Suprapubic skin (tissue), 4 donors: Measurements from ENCODE around the gene METTL25.

Experiments
- EP300 ChIP-seq: sonication (generic); formaldehyde crosslinking; IDR thresholded peaks from one replicate; pipeline ENCODE4 v1.6.1; 2017; ENCODE audit warnings: antibody characterized with exemption
- POLR2A ChIP-seq, 2 donors: fragments of 450-650 bp; IDR thresholded peaks; one replicate each; pipeline ENCODE4 v1.6.1; 2017; ENCODE audit warnings: antibody characterized with exemption in 2 of 2, mild to moderate bottlenecking in 2 of 2, moderate library complexity in 2 of 2
- POLR2AphosphoS5 ChIP-seq, 3 donors: sonication (generic); formaldehyde crosslinking; IDR thresholded peaks; one replicate each; pipeline ENCODE4 v1.6.1; 2017; ENCODE audit warnings: antibody characterized with exemption in 3 of 3
- TF ChIP-seq, protein P1 (sequence below), 2 donors: fragments of 200-600 bp in 1 of 2; fragments of 450-650 bp in 1 of 2; sonication (generic) in 1 of 2; IDR thresholded peaks; one replicate each; pipeline ENCODE4 v1.5.1; 2016 to 2019; ENCODE audit warnings: antibody characterized with exemption in 2 of 2, mild to moderate bottlenecking in 1 of 2, moderate library complexity in 1 of 2

DNA sequence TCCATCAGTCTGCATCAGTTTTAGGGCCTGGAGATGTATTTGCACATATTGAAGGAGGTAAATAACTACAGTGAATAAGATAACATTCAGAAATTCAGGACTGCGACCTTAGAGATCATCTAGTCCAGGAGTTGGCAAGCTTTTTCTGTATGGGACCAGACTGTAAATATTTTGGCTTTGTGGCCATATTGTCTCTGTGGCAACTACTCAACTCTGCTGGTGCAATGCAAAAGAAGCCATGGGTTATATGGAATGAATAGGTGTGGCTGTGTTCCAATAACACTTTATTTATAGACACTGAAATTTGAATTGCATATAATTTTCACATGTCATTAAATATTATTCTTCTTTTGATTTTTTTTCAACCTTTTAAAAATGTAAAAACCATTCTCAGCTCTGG is 156.6 kb downstream of the METTL25 start:
- TF ChIP-seq, protein P1, sequence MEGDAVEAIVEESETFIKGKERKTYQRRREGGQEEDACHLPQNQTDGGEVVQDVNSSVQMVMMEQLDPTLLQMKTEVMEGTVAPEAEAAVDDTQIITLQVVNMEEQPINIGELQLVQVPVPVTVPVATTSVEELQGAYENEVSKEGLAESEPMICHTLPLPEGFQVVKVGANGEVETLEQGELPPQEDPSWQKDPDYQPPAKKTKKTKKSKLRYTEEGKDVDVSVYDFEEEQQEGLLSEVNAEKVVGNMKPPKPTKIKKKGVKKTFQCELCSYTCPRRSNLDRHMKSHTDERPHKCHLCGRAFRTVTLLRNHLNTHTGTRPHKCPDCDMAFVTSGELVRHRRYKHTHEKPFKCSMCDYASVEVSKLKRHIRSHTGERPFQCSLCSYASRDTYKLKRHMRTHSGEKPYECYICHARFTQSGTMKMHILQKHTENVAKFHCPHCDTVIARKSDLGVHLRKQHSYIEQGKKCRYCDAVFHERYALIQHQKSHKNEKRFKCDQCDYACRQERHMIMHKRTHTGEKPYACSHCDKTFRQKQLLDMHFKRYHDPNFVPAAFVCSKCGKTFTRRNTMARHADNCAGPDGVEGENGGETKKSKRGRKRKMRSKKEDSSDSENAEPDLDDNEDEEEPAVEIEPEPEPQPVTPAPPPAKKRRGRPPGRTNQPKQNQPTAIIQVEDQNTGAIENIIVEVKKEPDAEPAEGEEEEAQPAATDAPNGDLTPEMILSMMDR (IDR thresholded peaks at IDR 0.05), result no peak
- no peak for TF ChIP-seq POLR2A (IDR thresholded peaks at IDR 0.05)
- TF ChIP-seq POLR2AphosphoS5 (IDR thresholded peaks at IDR 0.05), result no peak
- TF ChIP-seq EP300, result no peak
